ENCODE data around the gene ZNF304.

DNA sequence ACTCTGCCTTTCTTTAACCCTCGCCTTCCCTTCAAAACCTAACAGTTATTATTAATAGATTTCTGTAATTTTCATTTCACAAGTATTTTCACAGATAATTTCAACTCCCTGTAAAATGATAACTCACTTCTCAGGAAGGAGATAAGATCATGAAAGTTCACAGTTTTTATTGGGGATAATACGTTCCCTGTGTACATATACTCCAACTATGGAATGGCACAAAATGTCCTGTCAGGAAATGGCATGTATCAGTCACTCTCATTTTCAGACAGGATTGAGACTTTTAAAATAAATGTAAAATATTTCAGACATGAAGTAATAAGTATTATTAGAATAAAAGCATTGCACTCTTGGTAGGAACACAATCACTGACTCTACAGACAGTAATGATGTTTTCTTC, 11.3 kb downstream of the ZNF304 start:
- TF ChIP-seq EP300 (IDR thresholded peaks at IDR 0.05) (no peak), POLR2A (IDR thresholded peaks at IDR 0.05; ENCODE audit: low read depth) (no peak)
- TF ChIP-seq, protein P1, sequence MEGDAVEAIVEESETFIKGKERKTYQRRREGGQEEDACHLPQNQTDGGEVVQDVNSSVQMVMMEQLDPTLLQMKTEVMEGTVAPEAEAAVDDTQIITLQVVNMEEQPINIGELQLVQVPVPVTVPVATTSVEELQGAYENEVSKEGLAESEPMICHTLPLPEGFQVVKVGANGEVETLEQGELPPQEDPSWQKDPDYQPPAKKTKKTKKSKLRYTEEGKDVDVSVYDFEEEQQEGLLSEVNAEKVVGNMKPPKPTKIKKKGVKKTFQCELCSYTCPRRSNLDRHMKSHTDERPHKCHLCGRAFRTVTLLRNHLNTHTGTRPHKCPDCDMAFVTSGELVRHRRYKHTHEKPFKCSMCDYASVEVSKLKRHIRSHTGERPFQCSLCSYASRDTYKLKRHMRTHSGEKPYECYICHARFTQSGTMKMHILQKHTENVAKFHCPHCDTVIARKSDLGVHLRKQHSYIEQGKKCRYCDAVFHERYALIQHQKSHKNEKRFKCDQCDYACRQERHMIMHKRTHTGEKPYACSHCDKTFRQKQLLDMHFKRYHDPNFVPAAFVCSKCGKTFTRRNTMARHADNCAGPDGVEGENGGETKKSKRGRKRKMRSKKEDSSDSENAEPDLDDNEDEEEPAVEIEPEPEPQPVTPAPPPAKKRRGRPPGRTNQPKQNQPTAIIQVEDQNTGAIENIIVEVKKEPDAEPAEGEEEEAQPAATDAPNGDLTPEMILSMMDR (IDR thresholded peaks at IDR 0.05), result no peak

All from esophagus muscularis mucosa (tissue), 4 donors.